Measurements from ENCODE around the gene IQGAP2.

Gene IQGAP2

GRCh38 chr5:76476474-76477038, 73.5 kb downstream of the IQGAP2 start:
- no peak for DNase-seq (ENCODE audit: low read depth in 1 of 2, low spot score in 1 of 2)

- no peak for DNase-seq (ENCODE audit: low read depth in 1 of 2, low spot score in 1 of 2)
Measured at GRCh38 chr5:76477061-76477460, 74.0 kb downstream of the IQGAP2 start.

GRCh38 chr5:76477571-76477970, 74.5 kb downstream of the IQGAP2 start:
- DNase-seq (ENCODE audit: low read depth in 1 of 2, low spot score in 1 of 2), result no peak

- no peak for DNase-seq (ENCODE audit: low read depth in 1 of 2, low spot score in 1 of 2)
Measured at GRCh38 chr5:76479281-76479680, 76.2 kb downstream of the IQGAP2 start.

GRCh38 chr5:76479973-76480667, 77.0 kb downstream of the IQGAP2 start:
- no peak for DNase-seq (ENCODE audit: low read depth in 1 of 2, low spot score in 1 of 2)

GRCh38 chr5:76482984-76483383, 79.9 kb downstream of the IQGAP2 start:
- DNase-seq (ENCODE audit: low read depth in 1 of 2, low spot score in 1 of 2), result no peak

GRCh38 chr5:76483433-76483832, 80.3 kb downstream of the IQGAP2 start:
- no peak for DNase-seq (ENCODE audit: low read depth in 1 of 2, low spot score in 1 of 2)

- no peak for DNase-seq (ENCODE audit: low read depth in 1 of 2, low spot score in 1 of 2)
Measured at GRCh38 chr5:76483881-76484280, 80.8 kb downstream of the IQGAP2 start.

GRCh38 chr5:76485511-76485910, 82.4 kb downstream of the IQGAP2 start:
- DNase-seq (ENCODE audit: low read depth in 1 of 2, low spot score in 1 of 2), result no peak

GRCh38 chr5:76487386-76487785, 84.3 kb downstream of the IQGAP2 start:
- DNase-seq (ENCODE audit: low read depth in 1 of 2, low spot score in 1 of 2), result no peak

GRCh38 chr5:76487821-76488220, 84.7 kb downstream of the IQGAP2 start:
- DNase-seq (ENCODE audit: low read depth in 1 of 2, low spot score in 1 of 2), result no peak

GRCh38 chr5:76488969-76489368, 85.9 kb downstream of the IQGAP2 start:
- no peak for DNase-seq (ENCODE audit: low read depth in 1 of 2, low spot score in 1 of 2)

- DNase-seq (ENCODE audit: low read depth in 1 of 2, low spot score in 1 of 2), result no peak
Measured at GRCh38 chr5:76489877-76490688, 87.0 kb downstream of the IQGAP2 start.

GRCh38 chr5:76490960-76491359, 87.9 kb downstream of the IQGAP2 start:
- no peak for DNase-seq (ENCODE audit: low read depth in 1 of 2, low spot score in 1 of 2)

- DNase-seq (ENCODE audit: low read depth in 1 of 2, low spot score in 1 of 2), result no peak
Measured at GRCh38 chr5:76492819-76493189, 89.7 kb downstream of the IQGAP2 start.

- DNase-seq (ENCODE audit: low read depth in 1 of 2, low spot score in 1 of 2), result no peak
Measured at GRCh38 chr5:76493190-76493837, 90.2 kb downstream of the IQGAP2 start.

GRCh38 chr5:76494201-76494600, 91.1 kb downstream of the IQGAP2 start:
- no peak for DNase-seq (ENCODE audit: low read depth in 1 of 2, low spot score in 1 of 2)

- no peak for DNase-seq (ENCODE audit: low read depth in 1 of 2, low spot score in 1 of 2)
Measured at GRCh38 chr5:76495870-76496269, 92.8 kb downstream of the IQGAP2 start.

- DNase-seq (ENCODE audit: low read depth in 1 of 2, low spot score in 1 of 2), result no peak
Measured at GRCh38 chr5:76497065-76497460, 94.0 kb downstream of the IQGAP2 start.

- no peak for DNase-seq (ENCODE audit: low read depth in 1 of 2, low spot score in 1 of 2)
Measured at GRCh38 chr5:76497986-76498717, 95.1 kb downstream of the IQGAP2 start.

- no peak for DNase-seq (ENCODE audit: low read depth in 1 of 2, low spot score in 1 of 2)
Measured at GRCh38 chr5:76499507-76500161, 96.5 kb downstream of the IQGAP2 start.
